ENCODE data around the gene KRT86. TPM values are rescaled to one million over a fixed set of nuclear protein-coding genes. Genes with fewer than 3 reads are reported as not detected.
A peak's percentile ranks its signal among the peaks of the same experiment; 100 is the strongest.

The KRT86 gene
- polyA plus RNA-seq, 1 of the 3 experiments (the other 2 are of a cell fraction): 0.56 TPM

- Histone ChIP-seq H3K27ac (ENCODE audit: low read depth in 2 of 2, low read length in 1 of 2) (peak overlapping the region in 1 of 2 experiments; percentile 97; a peak in 2 of 4 replicates), H3F3A (replicated peaks; ENCODE audit: insufficient read depth) (peaks cover 42% of the 10 kb centered on the region), H3K79me2 (ENCODE audit: insufficient read depth) (no peaks in the 10 kb centered on the region), H4K20me1 (ENCODE audit: insufficient read depth) (no peaks in the 10 kb centered on the region), H3K36me3 (replicated peaks in 1 of 2; ENCODE audit: control insufficient read depth in 1 of 2, insufficient read depth in 2 of 2, low read length in 1 of 2) (no peaks in the 10 kb centered on the region), H3K4me3 (ENCODE audit: low read depth in 2 of 2, low read length in 1 of 2) (no peak overlapping the region), H3K27me3 (ENCODE audit: insufficient read depth) (no peaks in the 10 kb centered on the region), H2AFZ (ENCODE audit: low read depth) (no peak overlapping the region), H3K9me3 (peaks cover 4% of the 10 kb centered on the region; the same call in 1 of the 2 replicates), H3K4me1 (ENCODE audit: control insufficient read depth in 1 of 2, insufficient read depth in 2 of 2, low read depth in 1 of 2, low read length in 1 of 2) (peaks cover 0 to 19% of the 10 kb centered on the region in 2 experiments; a peak in 3 of 4 replicates), H3K9me2 (no peaks in the 10 kb centered on the region), H3K9ac (no peak overlapping the region), H3K4me2 (no peak overlapping the region)
- no peak for DNase-seq
- whole genome bisulfite sequencing (ENCODE audit: low lambda C conversion rate): 62% methylated on average over 3 of the region's 3 CpGs
- TF ChIP-seq ELF1 (IDR thresholded peaks at IDR 0.05) (no peak), FOXJ3 (CRISPR knock-in tag; IDR thresholded peaks at IDR 0.05) (no peak), GATA2 (CRISPR knock-in tag; IDR thresholded peaks at IDR 0.05) (no peak), TAF1 (IDR thresholded peaks at IDR 0.05; ENCODE audit: borderline replicate concordance, low read depth, low read length) (no peak), SIN3A (IDR thresholded peaks at IDR 0.05; ENCODE audit: borderline replicate concordance, low read depth, low read length) (no peak), REST (IDR thresholded peaks at IDR 0.05; ENCODE audit: low read depth, low read length) (no peak), FOXM1 (IDR thresholded peaks at IDR 0.05; ENCODE audit: low read depth) (no peak), CHD2 (IDR thresholded peaks at IDR 0.05; ENCODE audit: low read length, partially characterized antibody) (no peak), PBX3 (IDR thresholded peaks at IDR 0.05) (no peak), IRF3 (IDR thresholded peaks at IDR 0.05; ENCODE audit: low read depth, low read length) (no peak), CTCF (IDR thresholded peaks at IDR 0.05) (no peak), RXRA (IDR thresholded peaks at IDR 0.05; ENCODE audit: borderline replicate concordance, low read depth) (no peak), SMC3 (IDR thresholded peaks at IDR 0.05; ENCODE audit: low read depth, low read length) (no peak), YY1 (IDR thresholded peaks at IDR 0.05; ENCODE audit: low read depth) (no peak), MEF2A (IDR thresholded peaks at IDR 0.05; ENCODE audit: borderline replicate concordance, low read depth) (no peak), MAX (IDR thresholded peaks at IDR 0.05; ENCODE audit: low read depth) (no peak), RFX5 (IDR thresholded peaks at IDR 0.05; ENCODE audit: low read length) (no peak)
- POLR2A ChIA-PET: no interaction called here
- CTCF ChIA-PET: no interaction called here
These were observed 46.1 kb upstream of the KRT86 start for GRCh38 chr12:52228366-52228765.
